ENCODE measurements around the gene ZNRF3.

DNA sequence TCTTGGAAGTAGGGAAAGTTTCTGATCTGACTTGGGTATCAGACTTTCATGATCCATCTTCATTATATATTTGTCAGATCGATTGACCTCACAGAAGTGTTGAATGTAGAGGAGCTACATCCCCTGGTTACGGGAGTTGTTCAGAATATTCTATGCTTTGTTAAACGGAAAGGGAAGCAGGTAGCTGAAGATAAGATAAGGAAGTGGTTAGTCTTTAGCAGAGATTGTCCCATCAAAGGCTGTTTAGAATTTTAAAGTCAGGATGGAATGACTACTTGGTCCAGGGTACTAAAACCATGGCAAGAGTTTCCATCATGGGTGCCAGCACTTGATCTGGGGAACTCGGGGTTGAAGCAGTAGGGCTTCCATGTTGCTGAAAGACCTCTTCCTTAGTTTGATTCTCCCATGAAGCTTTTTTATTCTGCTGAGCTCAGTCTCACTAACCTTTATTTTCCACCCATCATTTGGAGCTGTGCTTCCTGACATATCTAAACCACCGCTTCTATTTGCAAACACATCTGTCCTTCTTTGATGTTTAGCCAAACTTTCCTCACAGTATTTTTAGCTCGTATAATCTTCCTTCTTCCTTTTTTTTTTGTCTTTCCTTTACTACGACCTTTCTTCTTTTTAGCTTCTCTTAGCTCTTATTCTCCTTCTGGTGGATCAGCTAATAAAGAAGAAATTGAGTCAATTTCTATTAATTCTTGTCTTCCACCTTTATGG lies 182.3 kb downstream of the ZNRF3 start:
- TF ChIP-seq POLR2A (IDR thresholded peaks at IDR 0.05; ENCODE audit: low read depth, low read length) (no peak), POLR2AphosphoS5 (IDR thresholded peaks at IDR 0.05; ENCODE audit: low read depth, low read length) (no peak), PAX5 (IDR thresholded peaks at IDR 0.05; ENCODE audit: insufficient read depth, low read length, severe bottlenecking) (no peak), SPI1 (IDR thresholded peaks at IDR 0.05; ENCODE audit: low read depth, low read length) (peak; percentile 17; the same call in 1 of the 2 replicates), TAF1 (IDR thresholded peaks at IDR 0.05; ENCODE audit: low read depth, low read length) (no peak)
